HEK293 (cell line): ENCODE measurements around the gene PCDHB1.

Source experiments
- AEBP2 ChIP-seq: fragments of 450-650 bp; formaldehyde crosslinking; IDR thresholded peaks from 2 replicates; pipeline ENCODE4 v1.5.1; 2016; ENCODE audit warnings: missing biosample characterization, missing genetic modification characterization, borderline replicate concordance
- ELK4 ChIP-seq: IDR thresholded peaks from 2 replicates; pipeline ENCODE4 v1.6.1; 2011; ENCODE audit warnings: mild to moderate bottlenecking, low read depth, low read length, borderline replicate concordance
- FEZF1 ChIP-seq: fragments of 450-650 bp; formaldehyde crosslinking; IDR thresholded peaks from 2 replicates; pipeline ENCODE4 v1.5.1; 2016; ENCODE audit warnings: missing biosample characterization, missing genetic modification characterization
- KLF1 ChIP-seq: fragments of 450-650 bp; formaldehyde crosslinking; IDR thresholded peaks from 2 replicates; pipeline ENCODE4 v1.5.1; 2016; ENCODE audit warnings: missing biosample characterization, missing genetic modification characterization
- MZF1 ChIP-seq: fragments of 450-650 bp; formaldehyde crosslinking; IDR thresholded peaks from 2 replicates; pipeline ENCODE4 v1.5.1; 2017; ENCODE audit warnings: missing biosample characterization, missing genetic modification characterization, borderline replicate concordance
- SCRT1 ChIP-seq: fragments of 450-650 bp; formaldehyde crosslinking; IDR thresholded peaks from 2 replicates; pipeline ENCODE4 v1.5.1; 2016; ENCODE audit warnings: missing biosample characterization, missing genetic modification characterization, borderline replicate concordance
- SETDB1 ChIP-seq: IDR thresholded peaks from one replicate; pipeline ENCODE4 v1.6.1; 2017; ENCODE audit warnings: mild to moderate bottlenecking, low read length, moderate library complexity, mixed read lengths; ENCODE audit not compliant: insufficient read length
- SP7 ChIP-seq: fragments of 450-650 bp; formaldehyde crosslinking; IDR thresholded peaks from 2 replicates; pipeline ENCODE4 v1.5.1; 2016; ENCODE audit warnings: missing biosample characterization, missing genetic modification characterization
- TRIM28 ChIP-seq: IDR thresholded peaks from 2 replicates; pipeline ENCODE4 v1.6.1; 2011; ENCODE audit warnings: low read length, control low read depth, borderline replicate concordance
- ZBTB17 ChIP-seq: fragments of 450-650 bp; formaldehyde crosslinking; IDR thresholded peaks from 2 replicates; pipeline ENCODE4 v1.5.1; 2016; ENCODE audit warnings: missing biosample characterization, missing genetic modification characterization
- ZBTB8A ChIP-seq: fragments of 450-650 bp; formaldehyde crosslinking; IDR thresholded peaks from 2 replicates; pipeline ENCODE4 v1.5.1; 2016; ENCODE audit warnings: missing biosample characterization, missing genetic modification characterization
- ZFHX2 ChIP-seq: fragments of 450-650 bp; formaldehyde crosslinking; conservative IDR thresholded peaks from 2 replicates; pipeline ENCODE4 v1.5.1; 2016; ENCODE audit warnings: missing biosample characterization, missing genetic modification characterization
- ZFP41 ChIP-seq: fragments of 450-650 bp; formaldehyde crosslinking; IDR thresholded peaks from 2 replicates; pipeline ENCODE4 v1.5.1; 2016; ENCODE audit warnings: missing biosample characterization, missing genetic modification characterization, borderline replicate concordance
- ZIC2 ChIP-seq: fragments of 450-650 bp; formaldehyde crosslinking; IDR thresholded peaks from 2 replicates; pipeline ENCODE4 v1.5.1; 2016; ENCODE audit warnings: missing biosample characterization, missing genetic modification characterization
- ZNF146 ChIP-seq: fragments of 450-650 bp; formaldehyde crosslinking; IDR thresholded peaks from 2 replicates; pipeline ENCODE4 v1.5.1; 2016; ENCODE audit warnings: missing biosample characterization, missing genetic modification characterization
- ZNF148 ChIP-seq: fragments of 450-650 bp; formaldehyde crosslinking; IDR thresholded peaks from 2 replicates; pipeline ENCODE4 v1.5.0; 2017; ENCODE audit warnings: missing biosample characterization, missing genetic modification characterization, borderline replicate concordance
- ZNF155 ChIP-seq: fragments of 450-650 bp; formaldehyde crosslinking; IDR thresholded peaks from 2 replicates; pipeline ENCODE4 v1.5.1; 2016; ENCODE audit warnings: missing biosample characterization, missing genetic modification characterization
- ZNF157 ChIP-seq: fragments of 450-650 bp; formaldehyde crosslinking; IDR thresholded peaks from 2 replicates; pipeline ENCODE4 v1.5.1; 2016; ENCODE audit warnings: missing biosample characterization, missing genetic modification characterization
- ZNF280C ChIP-seq: fragments of 450-650 bp; formaldehyde crosslinking; IDR thresholded peaks from 2 replicates; pipeline ENCODE4 v1.5.1; 2016; ENCODE audit warnings: missing biosample characterization, missing genetic modification characterization
- ZNF302 ChIP-seq: fragments of 450-650 bp; formaldehyde crosslinking; IDR thresholded peaks from 2 replicates; pipeline ENCODE4 v1.5.1; 2016; ENCODE audit warnings: missing biosample characterization, missing genetic modification characterization, low read depth
- ZNF335 ChIP-seq: fragments of 450-650 bp; formaldehyde crosslinking; conservative IDR thresholded peaks from 2 replicates; pipeline ENCODE4 v1.5.1; 2016; ENCODE audit warnings: missing biosample characterization, missing genetic modification characterization
- ZNF341 ChIP-seq: fragments of 450-650 bp; formaldehyde crosslinking; IDR thresholded peaks from 2 replicates; pipeline ENCODE4; 2016; ENCODE audit warnings: low read depth, missing biosample characterization, missing genetic modification characterization
- ZNF394 ChIP-seq: fragments of 450-650 bp; formaldehyde crosslinking; IDR thresholded peaks from 2 replicates; pipeline ENCODE4 v1.5.1; 2016; ENCODE audit warnings: missing biosample characterization, missing genetic modification characterization, mild to moderate bottlenecking, moderate library complexity, borderline replicate concordance
- ZNF423 ChIP-seq: fragments of 450-650 bp; formaldehyde crosslinking; IDR thresholded peaks from 2 replicates; pipeline ENCODE4 v1.5.1; 2016; ENCODE audit warnings: missing biosample characterization, missing genetic modification characterization
- ZNF501 ChIP-seq: fragments of 450-650 bp; formaldehyde crosslinking; IDR thresholded peaks from 2 replicates; pipeline ENCODE4 v1.5.1; 2016; ENCODE audit warnings: missing biosample characterization, missing genetic modification characterization
- ZNF580 ChIP-seq: fragments of 450-650 bp; formaldehyde crosslinking; IDR thresholded peaks from 2 replicates; pipeline ENCODE4 v1.5.1; 2016; ENCODE audit warnings: missing biosample characterization, missing genetic modification characterization
- ZNF621 ChIP-seq: fragments of 450-650 bp; formaldehyde crosslinking; IDR thresholded peaks from 2 replicates; pipeline ENCODE4 v1.5.1; 2017; ENCODE audit warnings: missing biosample characterization, missing genetic modification characterization
- ZNF670 ChIP-seq: fragments of 450-650 bp; formaldehyde crosslinking; IDR thresholded peaks from 2 replicates; pipeline ENCODE4 v1.5.1; 2016; ENCODE audit warnings: missing biosample characterization, missing genetic modification characterization, low read depth
- ZNF747 ChIP-seq: fragments of 450-650 bp; formaldehyde crosslinking; IDR thresholded peaks from 2 replicates; pipeline ENCODE4 v1.5.1; 2016; ENCODE audit warnings: missing biosample characterization, missing genetic modification characterization
- ZNF76 ChIP-seq: fragments of 450-650 bp; formaldehyde crosslinking; IDR thresholded peaks from 2 replicates; pipeline ENCODE4; 2016; ENCODE audit warnings: low read depth, missing biosample characterization, missing genetic modification characterization, borderline replicate concordance
- ZNF768 ChIP-seq: fragments of 450-650 bp; formaldehyde crosslinking; IDR thresholded peaks from 2 replicates; pipeline ENCODE4 v1.5.1; 2018; ENCODE audit warnings: missing biosample characterization, mild to moderate bottlenecking, missing genetic modification characterization
- ZSCAN4 ChIP-seq: fragments of 450-650 bp; formaldehyde crosslinking; IDR thresholded peaks from 2 replicates; pipeline ENCODE4 v1.5.1; 2017; ENCODE audit warnings: missing biosample characterization, missing genetic modification characterization

PCDHB1 gene

GRCh38 chr5:141001844-141002604, 49.1 kb upstream of the PCDHB1 start (continued):
- TF ChIP-seq ZSCAN4 (tag by site-specific recombination) = no peak
- no peak for TF ChIP-seq ELK4
- no peak for TF ChIP-seq ZNF747
- TF ChIP-seq ZNF157 (tag by site-specific recombination) = no peak
- no peak for TF ChIP-seq SCRT1 (tag by site-specific recombination)
- no peak for TF ChIP-seq ZNF621 (tag by site-specific recombination)
- no peak for TF ChIP-seq ZNF155 (tag by site-specific recombination)
- TF ChIP-seq ZFP41 (tag by site-specific recombination) = no peak
- TF ChIP-seq ZNF280C (tag by site-specific recombination) = no peak
- TF ChIP-seq KLF1 = no peak
- TF ChIP-seq AEBP2 (tag by site-specific recombination) = no peak
- TF ChIP-seq SETDB1 = no peak
- TF ChIP-seq ZNF580 (tag by site-specific recombination) = no peak
- no peak for TF ChIP-seq MZF1 (tag by site-specific recombination)
- peak; percentile 19; the same call in 1 of the 2 replicates for TF ChIP-seq ZNF335
- TF ChIP-seq ZNF768 (tag by site-specific recombination) = no peak
- no peak for TF ChIP-seq ZNF501 (tag by site-specific recombination)
- no peak for TF ChIP-seq TRIM28
- TF ChIP-seq ZNF148 (tag by site-specific recombination) = no peak
- no peak for TF ChIP-seq ZNF394 (tag by site-specific recombination)
- no peak for TF ChIP-seq ZBTB8A (tag by site-specific recombination)
- TF ChIP-seq ZNF302 (tag by site-specific recombination) = no peak
- 0 out of 2 replicates have a peak, but pooled peaks have one; percentile 10 for TF ChIP-seq SP7 (tag by site-specific recombination)
- no peak for TF ChIP-seq ZNF146
- TF ChIP-seq ZIC2 (tag by site-specific recombination) = no peak
- no peak for TF ChIP-seq ZNF423
- 0 out of 2 replicates have a peak, but pooled peaks have one; percentile 32 for TF ChIP-seq FEZF1 (tag by site-specific recombination)
- TF ChIP-seq ZNF76 (tag by site-specific recombination) = no peak
- TF ChIP-seq ZNF670 (tag by site-specific recombination) = no peak
- peak; percentile 27; the same call in 1 of the 2 replicates for TF ChIP-seq ZFHX2 (tag by site-specific recombination)
- TF ChIP-seq ZNF341 (tag by site-specific recombination) = no peak
- peak; percentile 83 for TF ChIP-seq ZBTB17 (tag by site-specific recombination)
